Stimulated activated CD8-positive, alpha-beta memory T cell treated with anti-CD3 and anti-CD28 coated beads, Interleukin-15, amount 100 ng/mL, for 24 hours (primary cell): Measurements from ENCODE around the gene IDH2.
"Not testable (repeated sequence)": the region's sequence is repeated elsewhere in the genome, so short reads cannot be mapped to it uniquely, and the experiment has no call there.

Source experiments
- DNase-seq: peaks from one replicate; pipeline ENCODE4 v3.0.0-alpha.2; 2020; ENCODE audit warnings: low read depth

IDH2 gene

DNA sequence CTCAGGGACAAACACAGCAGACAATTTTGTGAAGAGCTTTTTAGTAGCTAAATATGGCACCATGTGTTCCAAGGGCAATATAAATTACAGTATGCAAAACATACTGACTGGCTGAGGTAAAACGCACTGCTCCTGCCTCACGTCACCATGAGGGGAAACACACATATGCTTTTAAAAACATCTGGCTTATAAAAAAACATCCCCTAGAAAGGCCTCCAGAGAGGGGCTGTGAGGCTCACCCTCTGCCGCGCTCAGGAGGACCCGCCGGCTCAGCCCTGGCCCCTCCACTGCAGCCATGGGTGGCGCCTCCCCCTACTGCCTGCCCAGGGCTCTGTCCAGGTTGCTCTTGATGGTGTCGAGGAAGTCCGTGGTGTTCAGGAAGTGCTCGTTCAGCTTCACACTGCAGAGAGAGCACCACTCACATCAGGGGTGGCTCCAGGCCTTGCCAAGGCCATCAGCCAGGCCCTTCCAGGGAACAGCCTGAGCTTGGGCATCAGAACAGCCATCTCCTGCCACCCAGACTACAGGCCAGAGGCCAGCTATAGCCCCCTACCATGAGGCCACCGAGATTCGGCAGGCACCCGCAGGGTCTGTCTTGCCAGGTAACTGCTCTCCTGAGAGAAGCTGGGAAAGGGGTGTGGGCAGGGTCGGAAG is 18.2 kb downstream of the IDH2 start:
- no peak for DNase-seq

DNA sequence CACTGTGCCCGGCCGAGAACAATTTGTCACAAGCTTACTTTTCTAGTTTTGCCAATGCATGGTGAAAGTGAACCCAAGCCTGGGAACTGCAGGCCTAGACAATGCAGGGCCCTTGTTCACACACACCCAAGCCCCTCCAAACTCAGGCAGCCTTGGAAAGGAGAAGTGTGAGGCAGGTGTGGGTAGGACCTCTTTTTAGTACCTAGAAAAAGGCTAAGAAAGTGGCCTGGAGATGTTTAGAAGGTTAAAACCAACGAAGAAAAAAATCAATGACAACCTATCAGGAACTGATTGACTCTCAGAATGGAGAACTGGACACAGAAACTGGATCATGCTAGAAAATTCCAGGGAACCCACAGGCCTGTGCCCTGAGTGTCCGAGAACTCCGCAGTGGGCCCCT is 18.8 kb downstream of the IDH2 start:
- no peak for DNase-seq

- no peak for DNase-seq
These were observed 20.0 kb downstream of the IDH2 start for GRCh38 chr15:90082140-90082715.

DNA sequence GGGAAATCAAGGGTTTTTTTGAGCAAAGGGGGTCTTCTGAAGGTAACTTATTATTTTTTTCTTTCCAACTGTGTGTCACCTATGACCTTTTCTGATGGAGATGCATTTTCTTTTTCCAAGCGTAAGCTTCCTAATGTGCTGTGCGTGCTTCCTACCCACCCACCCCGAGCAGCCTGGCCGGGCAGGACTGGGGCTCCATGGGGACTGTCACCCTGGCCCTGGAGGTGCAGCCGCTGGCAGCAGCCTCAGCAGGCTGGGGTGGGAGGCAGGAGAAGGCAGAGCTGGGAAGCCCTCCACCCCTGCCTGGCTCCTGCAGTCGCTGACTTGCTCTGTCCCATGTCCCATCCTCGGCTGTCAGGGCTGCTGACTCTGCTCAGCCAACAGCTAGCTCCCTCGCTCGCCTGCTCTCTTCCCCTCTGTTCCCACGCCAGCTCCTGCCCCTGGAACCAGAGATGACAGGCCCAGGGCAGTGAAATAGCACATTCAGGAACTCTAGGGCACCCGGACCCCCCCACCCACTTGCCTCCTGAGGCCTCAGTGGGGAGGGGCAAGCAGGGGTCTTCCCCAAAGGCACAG is 21.4 kb downstream of the IDH2 start:
- DNase-seq = no peak

- no peak for DNase-seq
These were observed 21.9 kb downstream of the IDH2 start for GRCh38 chr15:90080458-90080755.

GRCh38 chr15:90079619-90080457 is 22.4 kb downstream of the IDH2 start:
- no peak for DNase-seq

GRCh38 chr15:90078965-90079364 is 23.3 kb downstream of the IDH2 start:
- DNase-seq = no peak

- no peak for DNase-seq
These were observed 25.6 kb downstream of the IDH2 start for GRCh38 chr15:90076716-90077115.

- DNase-seq = no peak
These were observed 26.6 kb downstream of the IDH2 start for GRCh38 chr15:90075420-90076289.

DNA sequence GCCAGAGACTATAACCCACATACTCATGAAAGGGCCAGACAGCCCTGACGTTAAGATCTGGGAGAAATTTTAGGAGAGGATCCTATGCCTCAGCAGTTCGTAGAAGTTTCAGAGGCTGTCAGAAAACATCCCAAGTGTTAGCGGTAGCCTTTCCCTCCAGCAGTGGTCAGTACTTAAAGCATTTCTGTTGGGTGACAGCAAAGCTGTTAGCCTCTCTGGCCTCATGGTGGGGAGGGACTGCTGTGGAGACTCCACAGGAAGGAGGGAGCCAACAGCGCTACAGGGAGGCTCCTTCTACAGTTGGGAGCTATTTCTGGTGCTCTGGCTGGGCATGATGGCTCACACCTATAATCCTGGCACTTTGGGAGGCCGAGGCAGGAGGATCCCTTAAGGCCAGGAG is 27.4 kb downstream of the IDH2 start:
- DNase-seq = no peak

DNA sequence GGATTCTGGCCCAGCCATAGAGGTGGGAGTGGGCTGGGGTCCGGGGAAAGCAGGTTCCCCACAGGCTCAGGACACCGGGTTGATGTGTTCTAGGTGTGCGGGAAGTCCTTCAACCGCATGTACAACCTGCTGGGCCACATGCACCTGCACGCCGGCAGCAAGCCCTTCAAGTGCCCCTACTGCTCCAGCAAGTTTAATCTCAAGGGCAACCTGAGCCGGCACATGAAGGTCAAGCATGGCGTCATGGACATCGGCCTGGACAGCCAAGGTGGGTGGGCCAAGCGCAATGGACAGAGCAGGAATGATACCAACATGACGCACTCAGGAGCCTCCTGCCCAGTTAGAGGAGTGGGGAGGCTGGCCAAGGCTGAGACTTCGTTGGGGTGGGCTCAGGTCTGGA is 28.2 kb downstream of the IDH2 start:
- no peak for DNase-seq

DNA sequence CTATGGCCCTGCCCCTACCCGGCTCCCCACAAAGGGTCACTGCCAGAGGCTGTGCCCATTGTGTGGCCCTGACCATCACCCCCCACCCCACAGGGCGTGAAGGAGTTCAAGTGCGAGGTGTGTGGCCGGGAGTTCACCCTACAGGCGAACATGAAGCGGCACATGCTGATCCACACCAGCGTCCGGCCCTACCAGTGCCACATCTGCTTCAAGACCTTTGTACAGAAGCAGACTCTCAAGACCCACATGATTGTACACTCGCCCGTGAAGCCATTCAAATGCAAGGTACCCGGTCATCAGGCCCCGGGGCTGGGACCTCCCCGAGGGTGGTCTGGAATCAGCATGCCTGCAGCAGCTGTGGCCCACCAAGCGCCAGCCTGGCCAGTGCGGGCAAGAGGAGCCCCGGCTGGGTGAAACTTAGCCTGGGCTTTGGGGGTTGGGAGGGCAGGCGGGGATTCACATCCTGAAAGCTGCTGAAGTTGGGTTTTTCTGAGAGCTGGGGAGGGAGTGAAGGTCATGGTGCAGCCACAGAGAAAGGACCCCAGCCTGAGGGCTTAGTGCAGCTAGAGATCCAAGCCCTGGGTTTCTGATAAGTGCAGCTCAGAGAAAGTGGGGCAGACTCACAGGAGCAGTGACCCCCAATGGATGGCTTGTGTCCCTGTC is 29.2 kb downstream of the IDH2 start:
- DNase-seq = no peak

DNA sequence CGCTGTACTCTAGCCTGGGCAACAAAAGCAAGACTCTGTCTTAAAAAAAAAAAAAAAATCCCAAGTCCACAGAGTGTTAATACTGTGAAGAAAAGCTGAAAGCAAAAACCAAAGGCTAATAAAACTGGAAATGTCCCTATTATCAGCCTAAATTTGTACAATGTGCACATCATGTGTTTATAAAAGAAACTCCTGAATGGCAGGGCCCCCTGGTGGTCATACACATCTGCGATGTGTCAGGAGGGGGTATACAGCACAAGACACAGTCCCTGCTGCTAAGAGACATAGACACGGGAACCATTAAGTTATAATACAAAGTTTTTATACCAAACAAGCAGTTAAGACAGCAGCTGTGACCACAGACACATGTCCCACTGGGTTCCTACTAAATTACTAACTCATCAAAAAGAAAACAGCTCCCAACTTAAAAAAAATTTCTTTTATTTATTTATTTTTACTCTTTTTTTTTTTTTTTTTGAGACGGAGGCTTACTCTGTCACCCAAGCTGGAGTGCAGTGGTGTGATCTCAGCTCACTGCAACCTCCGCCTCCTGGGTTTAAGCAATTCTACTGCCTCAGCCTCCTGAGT is 31.0 kb downstream of the IDH2 start:
- no peak for DNase-seq

DNA sequence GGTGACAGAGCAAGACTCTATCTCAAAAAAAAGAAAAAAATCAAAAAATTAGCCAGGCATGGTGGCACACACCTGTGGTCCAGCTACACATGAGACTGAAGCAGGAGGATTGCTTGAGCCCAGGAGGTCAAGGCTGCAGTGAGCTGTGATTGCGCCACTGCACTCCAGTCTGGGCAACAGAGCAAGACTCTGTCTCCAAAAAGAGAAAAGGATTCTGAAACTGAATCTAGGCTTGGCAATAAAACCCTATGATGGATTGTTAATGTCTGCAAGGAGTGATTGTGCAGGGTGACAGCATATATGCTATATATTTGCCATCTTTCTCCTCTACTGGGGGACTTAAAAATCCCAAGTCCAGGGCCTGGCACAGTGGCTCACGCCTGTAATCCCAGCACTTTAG is 31.6 kb downstream of the IDH2 start:
- DNase-seq = not testable (repeated sequence)

GRCh38 chr15:90067953-90068606 is 34.2 kb downstream of the IDH2 start:
- no peak for DNase-seq

DNA sequence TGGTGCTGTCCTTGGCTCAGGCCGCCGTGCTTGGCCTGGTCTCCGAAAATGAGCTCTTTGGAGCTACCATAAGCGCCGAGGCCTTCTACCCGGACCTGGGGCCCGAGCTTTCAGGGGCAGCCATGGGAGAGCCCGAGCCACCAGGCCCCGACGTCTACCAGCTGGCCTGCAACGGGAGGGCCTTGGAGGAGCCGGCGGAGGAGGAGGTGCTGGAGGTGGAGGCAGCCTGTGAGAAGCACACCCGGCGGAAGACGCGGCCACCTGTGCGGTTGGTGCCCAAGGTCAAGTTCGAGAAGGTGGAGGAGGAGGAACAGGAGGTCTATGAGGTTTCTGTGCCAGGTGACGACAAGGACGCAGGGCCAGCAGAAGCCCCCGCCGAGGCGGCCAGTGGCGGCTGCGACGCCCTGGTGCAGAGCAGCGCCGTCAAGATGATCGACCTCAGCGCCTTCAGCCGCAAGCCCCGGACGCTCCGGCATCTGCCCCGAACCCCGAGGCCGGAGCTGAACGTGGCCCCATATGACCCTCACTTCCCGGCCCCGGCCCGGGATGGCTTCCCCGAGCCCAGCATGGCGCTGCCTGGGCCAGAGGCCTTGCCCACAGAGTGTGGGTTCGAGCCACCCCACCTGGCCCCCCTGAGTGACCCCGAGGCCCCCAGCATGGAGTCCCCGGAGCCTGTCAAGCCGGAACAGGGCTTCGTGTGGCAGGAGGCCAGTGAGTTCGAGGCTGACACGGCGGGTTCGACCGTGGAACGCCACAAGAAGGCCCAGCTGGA is 34.9 kb downstream of the IDH2 start:
- DNase-seq = no peak

GRCh38 chr15:90065682-90066049 is 36.6 kb downstream of the IDH2 start:
- DNase-seq = no peak

GRCh38 chr15:90064911-90065681 is 37.2 kb downstream of the IDH2 start:
- no peak for DNase-seq

GRCh38 chr15:90063770-90064247 is 38.5 kb downstream of the IDH2 start:
- no peak for DNase-seq
